Chondrocyte (in vitro differentiated cells): ENCODE data around the gene SVIP. TPM values are rescaled to one million over a fixed set of nuclear protein-coding genes. Genes with fewer than 3 reads are reported as not detected.

Experiments used
- DNase-seq: peaks from one replicate; pipeline ENCODE4 v3.0.0; 2021; ENCODE audit warnings: mixed read lengths, low spot score
- H3K27ac Mint-ChIP-seq: one replicate; pipeline ENCODE4 v1.8.0; 2021; ENCODE audit warnings: mild to moderate bottlenecking, moderate library complexity, mixed read lengths; ENCODE audit not compliant: unreplicated experiment
- H3K27me3 Mint-ChIP-seq: 2 replicates; pipeline ENCODE4 v1.8.0; 2021; ENCODE audit warnings: low read depth, mixed read lengths
- H3K36me3 Mint-ChIP-seq: 2 replicates; pipeline ENCODE4 v1.8.0; 2021; ENCODE audit warnings: low read depth, mixed read lengths
- H3K4me1 Mint-ChIP-seq: 2 replicates; pipeline ENCODE4 v1.8.0; 2021; ENCODE audit warnings: low read depth, mild to moderate bottlenecking, mixed read lengths
- H3K4me3 Mint-ChIP-seq: one replicate; pipeline ENCODE4 v1.8.0; 2021; ENCODE audit warnings: mild to moderate bottlenecking, moderate library complexity, mixed read lengths; ENCODE audit not compliant: unreplicated experiment
- H3K9me3 Mint-ChIP-seq: 2 replicates; pipeline ENCODE4 v1.8.0; 2021; ENCODE audit warnings: low read depth, mixed read lengths
- total RNA-seq: library from RNA; stranded (reverse); gene quantifications from 3 replicates; pipeline ENCODE4 v1.2.1, GENCODE V29; 2021
- TF ChIP-seq, protein P1 (sequence below): fragments of 200-600 bp; sonication (generic); IDR thresholded peaks from 2 replicates; pipeline ENCODE4 v1.5.0; 2021; ENCODE audit warnings: antibody characterized with exemption, mild to moderate bottlenecking, moderate library complexity

The SVIP gene
- total RNA-seq, 1 donor from 2014 or later, result 9.4 TPM

DNA sequence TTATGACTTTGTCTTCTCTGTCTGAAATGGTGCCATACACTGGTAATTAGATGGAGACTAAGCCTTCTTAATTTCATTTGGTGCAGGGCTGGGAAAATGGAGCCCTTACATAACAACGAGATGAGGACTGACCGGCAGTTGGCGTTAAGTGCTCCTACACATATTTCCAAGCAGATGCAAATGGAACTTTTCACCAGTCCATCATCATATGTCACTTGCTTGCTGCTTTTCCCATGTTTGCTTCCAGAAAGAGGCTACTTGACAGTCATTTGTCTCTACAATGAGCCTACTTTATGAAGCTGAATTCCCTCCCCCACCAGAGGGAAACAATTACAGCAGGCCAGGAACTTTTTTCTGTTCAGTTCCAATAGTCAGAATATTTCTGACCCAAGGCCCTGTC lies 32.6 kb downstream of the SVIP start:
- TF ChIP-seq, protein P1, sequence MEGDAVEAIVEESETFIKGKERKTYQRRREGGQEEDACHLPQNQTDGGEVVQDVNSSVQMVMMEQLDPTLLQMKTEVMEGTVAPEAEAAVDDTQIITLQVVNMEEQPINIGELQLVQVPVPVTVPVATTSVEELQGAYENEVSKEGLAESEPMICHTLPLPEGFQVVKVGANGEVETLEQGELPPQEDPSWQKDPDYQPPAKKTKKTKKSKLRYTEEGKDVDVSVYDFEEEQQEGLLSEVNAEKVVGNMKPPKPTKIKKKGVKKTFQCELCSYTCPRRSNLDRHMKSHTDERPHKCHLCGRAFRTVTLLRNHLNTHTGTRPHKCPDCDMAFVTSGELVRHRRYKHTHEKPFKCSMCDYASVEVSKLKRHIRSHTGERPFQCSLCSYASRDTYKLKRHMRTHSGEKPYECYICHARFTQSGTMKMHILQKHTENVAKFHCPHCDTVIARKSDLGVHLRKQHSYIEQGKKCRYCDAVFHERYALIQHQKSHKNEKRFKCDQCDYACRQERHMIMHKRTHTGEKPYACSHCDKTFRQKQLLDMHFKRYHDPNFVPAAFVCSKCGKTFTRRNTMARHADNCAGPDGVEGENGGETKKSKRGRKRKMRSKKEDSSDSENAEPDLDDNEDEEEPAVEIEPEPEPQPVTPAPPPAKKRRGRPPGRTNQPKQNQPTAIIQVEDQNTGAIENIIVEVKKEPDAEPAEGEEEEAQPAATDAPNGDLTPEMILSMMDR, result no peak
- Mint-ChIP-seq H3K4me3 (no peak overlapping the region), H3K27me3 (no peaks in the 10 kb centered on the region), H3K36me3 (no peaks in the 10 kb centered on the region), H3K27ac (no peak overlapping the region), H3K4me1 (peaks cover 14% of the 10 kb centered on the region), H3K9me3 (no peaks in the 10 kb centered on the region)
- DNase-seq, result no peak

DNA sequence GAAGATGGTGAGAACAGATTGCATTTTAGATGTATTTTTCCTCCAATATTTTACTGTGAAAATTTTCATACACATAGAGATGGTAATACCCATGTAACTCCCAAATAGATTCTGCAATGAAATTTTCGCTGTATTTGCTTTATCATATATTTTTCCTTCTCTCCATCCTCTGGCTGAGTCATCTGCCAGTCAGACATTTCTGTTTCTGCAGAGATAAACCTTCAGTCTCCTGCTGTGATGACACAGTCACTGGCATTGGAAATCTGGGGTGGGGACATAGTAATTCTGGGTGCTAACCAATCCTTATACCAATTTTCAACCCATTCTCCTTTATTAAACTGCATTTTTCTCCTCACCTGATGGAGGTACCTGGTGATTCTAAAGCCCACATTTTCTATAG lies 33.7 kb downstream of the SVIP start:
- DNase-seq, result no peak
- Mint-ChIP-seq H3K36me3 (no peaks in the 10 kb centered on the region), H3K4me3 (no peak overlapping the region), H3K9me3 (no peaks in the 10 kb centered on the region), H3K27me3 (no peaks in the 10 kb centered on the region), H3K4me1 (peaks cover 14% of the 10 kb centered on the region), H3K27ac (no peak overlapping the region)
- TF ChIP-seq, protein P1, result no peak

DNA sequence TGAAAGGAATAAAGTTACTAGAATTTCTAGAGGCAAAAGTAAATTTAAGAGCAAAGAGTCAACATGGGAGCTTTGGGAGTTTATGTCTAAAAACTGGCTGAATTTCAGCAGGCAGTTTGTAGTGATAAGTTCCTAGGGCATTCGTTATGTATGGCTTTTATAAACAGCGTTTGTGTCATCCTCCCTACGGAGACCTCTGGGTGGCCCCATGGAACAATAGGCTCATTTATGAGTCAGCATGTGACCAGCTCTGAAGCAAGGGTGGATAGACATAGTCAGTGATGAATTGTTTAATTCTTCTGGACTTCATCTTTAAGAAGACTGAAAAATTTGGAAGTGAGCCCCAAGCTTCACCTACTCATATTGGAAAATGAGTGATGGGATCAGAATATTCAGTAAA lies 37.1 kb downstream of the SVIP start:
- Mint-ChIP-seq H3K27ac (no peak overlapping the region), H3K27me3 (no peaks in the 10 kb centered on the region), H3K36me3 (no peaks in the 10 kb centered on the region), H3K4me3 (no peak overlapping the region), H3K9me3 (no peaks in the 10 kb centered on the region), H3K4me1 (peaks cover 10% of the 10 kb centered on the region)
- TF ChIP-seq, protein P1, result no peak
- no peak for DNase-seq

DNA sequence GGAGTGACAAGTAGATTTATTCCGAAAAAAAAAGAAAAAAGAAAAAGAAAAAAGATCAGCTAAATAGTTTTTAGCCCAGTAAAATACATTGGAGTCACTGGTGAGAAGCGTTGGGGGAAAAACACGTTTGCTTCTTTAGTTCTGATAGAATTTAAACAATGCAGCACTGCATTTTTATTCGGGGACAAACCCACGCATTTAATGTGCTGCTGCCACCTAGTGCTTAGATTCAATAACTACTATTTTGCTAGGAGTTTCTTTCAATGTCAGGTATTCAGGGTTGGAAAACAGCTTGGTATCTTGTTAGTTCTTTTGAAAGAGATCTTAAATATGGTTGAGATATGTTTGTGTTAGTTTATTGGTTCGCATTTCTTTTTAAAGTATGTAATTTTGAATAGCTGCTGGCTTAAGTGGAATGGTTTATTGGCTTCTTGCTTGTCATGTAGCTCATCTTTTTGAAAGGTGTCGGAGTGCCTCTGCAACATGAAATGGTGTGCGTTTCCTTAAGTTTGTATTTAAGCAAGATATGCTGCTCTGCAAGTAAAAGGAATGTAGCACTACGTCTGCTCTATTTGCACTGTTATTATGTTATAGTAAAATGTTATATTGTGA lies 41.9 kb downstream of the SVIP start:
- Mint-ChIP-seq H3K27me3 (no peaks in the 10 kb centered on the region), H3K27ac (no peak overlapping the region), H3K4me1 (peaks cover 5% of the 10 kb centered on the region), H3K4me3 (no peak overlapping the region), H3K9me3 (peaks cover 6% of the 10 kb centered on the region), H3K36me3 (no peaks in the 10 kb centered on the region)
- DNase-seq, result no peak
- TF ChIP-seq, protein P1, result peak; percentile 96

DNA sequence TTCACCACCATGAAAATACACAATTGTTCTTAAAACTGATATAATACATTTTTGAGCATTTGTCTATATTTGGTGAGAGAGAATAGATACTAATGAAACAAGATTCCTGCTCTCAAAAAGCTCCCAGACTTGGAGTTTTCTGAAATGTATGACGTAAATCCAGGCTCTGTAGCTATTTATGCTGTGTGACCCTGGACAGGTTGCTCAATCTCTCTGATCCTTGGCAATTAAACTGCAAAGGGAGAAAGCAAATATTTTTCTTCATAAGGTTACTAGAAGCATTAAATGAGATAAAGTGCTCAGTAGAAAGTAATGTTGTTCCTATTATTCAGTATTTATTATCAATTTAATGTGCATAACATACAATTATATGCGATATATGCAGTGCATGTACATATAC lies 42.5 kb downstream of the SVIP start:
- H3K27me3 Mint-ChIP-seq, result no peaks in the 10 kb centered on the region
- H3K27ac Mint-ChIP-seq, result no peak overlapping the region
- TF ChIP-seq, protein P1, result no peak
- peaks cover 3% of the 10 kb centered on the region for H3K4me1 Mint-ChIP-seq
- no peak overlapping the region for H3K4me3 Mint-ChIP-seq
- H3K9me3 Mint-ChIP-seq, result peaks cover 6% of the 10 kb centered on the region
- no peaks in the 10 kb centered on the region for H3K36me3 Mint-ChIP-seq
- no peak for DNase-seq
